Brain microvascular endothelial cell (primary cell): ENCODE measurements around the gene NLK.

Source experiments
- DNase-seq: peaks from one replicate; pipeline ENCODE4 v3.0.0-alpha.2; 2020
- H3K27ac ChIP-seq: fragments of 250-450 bp; sonication (Bioruptor Pico); 2 replicates; pipeline ENCODE4 v1.5.1; 2020; ENCODE audit warnings: mild to moderate bottlenecking, moderate library complexity
- H3K27me3 ChIP-seq: fragments of 250-450 bp; sonication (Bioruptor Pico); replicated peaks from 2 replicates; pipeline ENCODE4 v1.5.1; 2020; ENCODE audit warnings: mild to moderate bottlenecking
- H3K36me3 ChIP-seq: fragments of 250-450 bp; sonication (Bioruptor Pico); replicated peaks from 2 replicates; pipeline ENCODE4 v1.5.1; 2020; ENCODE audit warnings: mild to moderate bottlenecking
- H3K4me3 ChIP-seq: 2 replicates; pipeline ENCODE4 v1.5.1; 2011; ENCODE audit warnings: low read depth, mild to moderate bottlenecking, control low read depth, low read length, moderate library complexity
- in situ Hi-C: cut with HindIII; loops from 2 replicates; pipeline ENCODE4 v1.10.0; 2017; ENCODE audit warnings: low sequenced_read_pairs, low pct_ligation_motif_present
- TF ChIP-seq, protein P1 (sequence below): IDR thresholded peaks from 2 replicates; pipeline ENCODE4 v1.5.1; 2011; ENCODE audit warnings: low read depth, mild to moderate bottlenecking, moderate library complexity, low read length, control low read depth, inconsistent platforms; ENCODE audit errors: missing control alignments

Gene NLK

DNA sequence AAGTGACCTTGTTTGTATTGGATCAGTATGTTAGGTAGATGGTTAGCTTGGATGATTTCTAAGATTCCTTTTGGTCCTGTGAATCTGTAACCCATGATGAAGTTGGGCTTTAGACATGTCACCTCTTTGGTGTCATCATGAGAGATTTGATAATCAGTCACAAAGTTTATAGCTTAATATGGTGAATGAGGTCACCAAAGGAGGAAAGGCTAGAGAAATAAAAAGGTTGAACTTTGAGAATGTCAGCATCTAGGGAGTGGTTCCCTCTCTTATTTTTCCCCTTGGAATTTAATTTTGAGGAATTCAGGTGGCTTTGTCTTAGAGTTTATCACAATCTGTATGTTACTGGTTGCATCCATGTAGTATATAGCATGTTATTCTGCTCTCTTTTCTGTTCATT, 45.3 kb downstream of the NLK start:
- H3K27ac ChIP-seq: no peak overlapping the region
- no peak for DNase-seq
- no peak overlapping the region for H3K4me3 ChIP-seq
- in situ Hi-C loops: no loop called here
- TF ChIP-seq, protein P1, sequence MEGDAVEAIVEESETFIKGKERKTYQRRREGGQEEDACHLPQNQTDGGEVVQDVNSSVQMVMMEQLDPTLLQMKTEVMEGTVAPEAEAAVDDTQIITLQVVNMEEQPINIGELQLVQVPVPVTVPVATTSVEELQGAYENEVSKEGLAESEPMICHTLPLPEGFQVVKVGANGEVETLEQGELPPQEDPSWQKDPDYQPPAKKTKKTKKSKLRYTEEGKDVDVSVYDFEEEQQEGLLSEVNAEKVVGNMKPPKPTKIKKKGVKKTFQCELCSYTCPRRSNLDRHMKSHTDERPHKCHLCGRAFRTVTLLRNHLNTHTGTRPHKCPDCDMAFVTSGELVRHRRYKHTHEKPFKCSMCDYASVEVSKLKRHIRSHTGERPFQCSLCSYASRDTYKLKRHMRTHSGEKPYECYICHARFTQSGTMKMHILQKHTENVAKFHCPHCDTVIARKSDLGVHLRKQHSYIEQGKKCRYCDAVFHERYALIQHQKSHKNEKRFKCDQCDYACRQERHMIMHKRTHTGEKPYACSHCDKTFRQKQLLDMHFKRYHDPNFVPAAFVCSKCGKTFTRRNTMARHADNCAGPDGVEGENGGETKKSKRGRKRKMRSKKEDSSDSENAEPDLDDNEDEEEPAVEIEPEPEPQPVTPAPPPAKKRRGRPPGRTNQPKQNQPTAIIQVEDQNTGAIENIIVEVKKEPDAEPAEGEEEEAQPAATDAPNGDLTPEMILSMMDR: no peak
- no peaks in the 10 kb centered on the region for H3K27me3 ChIP-seq
- no peaks in the 10 kb centered on the region for H3K36me3 ChIP-seq

DNA sequence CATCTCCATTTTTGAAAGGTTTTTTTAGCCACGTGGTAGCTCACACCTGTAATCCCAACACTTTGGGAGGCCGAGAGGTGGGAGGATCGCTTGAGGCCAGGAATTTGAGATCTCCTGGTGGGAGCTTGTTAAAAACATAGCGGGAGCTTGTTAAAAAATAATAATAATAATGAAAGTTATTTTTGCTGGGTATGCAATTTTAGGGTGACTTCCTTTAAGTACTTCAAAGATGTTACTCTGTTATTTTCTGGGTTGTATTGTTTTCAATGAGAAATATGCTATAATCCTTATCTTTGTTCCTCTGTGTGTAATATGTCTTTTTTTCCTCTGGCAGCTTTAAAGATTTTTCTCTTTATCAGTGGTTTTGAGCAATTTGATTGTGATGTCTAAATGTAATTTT, 48.1 kb downstream of the NLK start:
- in situ Hi-C loops: no loop called here
- H3K27ac ChIP-seq: no peak overlapping the region
- no peaks in the 10 kb centered on the region for H3K36me3 ChIP-seq
- DNase-seq: no peak
- TF ChIP-seq, protein P1: no peak
- H3K27me3 ChIP-seq: no peaks in the 10 kb centered on the region
- H3K4me3 ChIP-seq: no peak overlapping the region

DNA sequence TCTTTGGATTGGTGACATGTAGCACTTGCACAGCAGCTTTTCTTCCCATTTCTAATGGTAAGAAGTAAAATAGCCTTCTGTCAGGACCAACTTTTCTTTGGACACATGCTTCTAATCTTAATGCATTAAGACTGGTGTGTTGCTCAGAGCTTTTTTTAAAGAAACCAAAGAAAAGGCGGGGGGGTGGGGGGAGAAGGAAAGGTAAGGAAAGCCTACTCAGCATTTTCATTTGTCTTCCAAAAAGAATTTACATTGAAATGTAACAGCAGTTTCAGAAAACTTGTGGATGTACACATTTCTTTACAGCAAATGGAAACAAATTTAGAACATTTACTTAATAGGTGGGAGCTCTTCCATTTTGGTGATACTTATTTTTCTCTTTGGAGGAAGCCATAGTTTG, 49.6 kb downstream of the NLK start:
- H3K27me3 ChIP-seq: no peaks in the 10 kb centered on the region
- H3K4me3 ChIP-seq: no peak overlapping the region
- no peaks in the 10 kb centered on the region for H3K36me3 ChIP-seq
- DNase-seq: no peak
- no peak overlapping the region for H3K27ac ChIP-seq
- TF ChIP-seq, protein P1: no peak
- in situ Hi-C loops: no loop called here

DNA sequence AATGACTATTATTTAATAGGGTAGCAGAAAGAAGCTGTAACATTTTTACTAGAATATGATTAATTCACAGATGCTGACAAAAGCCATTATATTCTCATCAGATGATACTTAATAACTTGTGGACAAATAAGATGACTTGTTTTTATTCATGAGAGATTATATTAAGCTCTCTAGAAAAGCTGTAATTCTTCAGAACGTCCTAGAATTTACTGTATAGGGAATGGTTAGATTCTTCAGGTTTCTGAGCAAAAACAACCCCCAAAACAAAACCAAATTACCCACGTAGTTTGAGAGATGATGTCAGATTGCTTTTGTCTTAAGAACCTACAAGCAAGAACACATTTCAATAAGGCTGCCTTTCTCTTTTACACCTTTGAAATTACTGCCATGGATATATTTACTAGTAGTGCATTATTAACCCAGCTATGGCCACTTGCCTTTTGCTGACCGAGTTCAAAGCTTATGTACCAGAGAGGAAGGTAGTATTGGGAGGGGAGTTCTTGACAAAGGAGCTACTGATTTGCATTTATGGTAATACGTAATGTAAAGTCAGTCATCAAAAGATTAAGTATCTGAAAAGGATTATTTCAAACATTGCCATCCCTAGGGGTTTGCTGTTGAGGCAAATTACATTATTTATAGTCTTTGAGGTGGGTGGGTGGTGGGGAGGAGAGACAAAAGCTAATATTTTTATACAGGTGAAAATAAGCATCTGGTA, 51.7 kb downstream of the NLK start:
- no peak overlapping the region for H3K4me3 ChIP-seq
- no peak overlapping the region for H3K27ac ChIP-seq
- no peaks in the 10 kb centered on the region for H3K27me3 ChIP-seq
- no peak for DNase-seq
- in situ Hi-C loops: no loop called here
- TF ChIP-seq, protein P1: no peak
- no peaks in the 10 kb centered on the region for H3K36me3 ChIP-seq

DNA sequence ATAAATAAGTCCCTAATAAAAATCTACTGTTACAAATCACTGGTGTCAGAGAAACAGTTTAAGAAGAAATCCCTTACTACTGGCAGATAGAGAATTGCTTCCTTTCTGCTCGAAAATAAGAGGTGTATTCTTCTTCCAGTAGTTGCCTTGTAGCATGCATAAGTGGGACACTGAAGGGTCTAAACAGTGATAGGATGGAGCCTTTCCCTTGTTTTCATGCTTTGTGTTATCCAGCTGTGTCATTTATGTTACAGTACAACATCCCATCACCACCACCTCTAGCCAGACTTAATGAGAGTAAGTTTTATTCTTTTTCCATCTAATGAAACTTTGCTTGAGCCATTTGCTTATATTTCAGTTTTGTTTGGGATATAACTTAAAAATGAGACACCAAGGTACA, 54.3 kb downstream of the NLK start:
- Histone ChIP-seq H3K36me3 (no peaks in the 10 kb centered on the region), H3K27ac (no peak overlapping the region), H3K4me3 (no peak overlapping the region), H3K27me3 (no peaks in the 10 kb centered on the region)
- in situ Hi-C loops: no loop called here
- TF ChIP-seq, protein P1: no peak
- DNase-seq: no peak

DNA sequence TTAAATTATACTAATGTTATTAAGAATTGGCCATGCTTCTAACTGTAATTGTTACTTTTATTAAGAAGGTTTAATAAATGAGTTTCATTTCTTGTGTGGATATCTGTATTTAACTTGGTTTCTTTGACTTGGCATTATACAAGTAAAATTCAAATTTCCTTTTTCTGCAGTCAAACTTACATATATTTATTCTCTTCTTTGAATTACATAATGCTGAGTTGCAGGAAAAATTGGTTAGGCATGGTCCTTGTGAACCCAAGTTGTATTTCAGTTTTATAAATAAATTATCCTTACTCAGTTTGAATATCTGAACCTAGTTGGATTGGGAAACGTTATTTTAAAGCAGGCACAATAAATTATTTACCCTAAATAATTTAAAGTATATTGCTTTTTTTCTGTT, 54.8 kb downstream of the NLK start:
- TF ChIP-seq, protein P1: no peak
- in situ Hi-C loops: no loop called here
- DNase-seq: no peak

More for the DNA sequence above, 54.8 kb downstream of the NLK start:
- H3K36me3 ChIP-seq: no peaks in the 10 kb centered on the region
- no peak overlapping the region for H3K4me3 ChIP-seq
- no peak overlapping the region for H3K27ac ChIP-seq
- H3K27me3 ChIP-seq: no peaks in the 10 kb centered on the region
